Measurements from ENCODE around the gene MEF2D.

MEF2D gene

GRCh38 chr1:156524481-156524869 is 23.9 kb upstream of the MEF2D start:
- DNase-seq (ENCODE audit: low spot score) = no peak

- DNase-seq (ENCODE audit: low spot score) = no peak
Observed at GRCh38 chr1:156523801-156524480, 23.4 kb upstream of the MEF2D start.

- no peak for DNase-seq (ENCODE audit: low spot score)
Observed at GRCh38 chr1:156522443-156522970, 21.9 kb upstream of the MEF2D start.

- DNase-seq (ENCODE audit: low spot score) = no peak
Observed at GRCh38 chr1:156517748-156518147, 17.2 kb upstream of the MEF2D start.

- DNase-seq (ENCODE audit: low spot score) = no peak
Observed at GRCh38 chr1:156516821-156517220, 16.2 kb upstream of the MEF2D start.

GRCh38 chr1:156515956-156516355 is 15.4 kb upstream of the MEF2D start:
- no peak for DNase-seq (ENCODE audit: low spot score)

- DNase-seq (ENCODE audit: low spot score) = no peak
Observed at GRCh38 chr1:156513185-156513584, 12.6 kb upstream of the MEF2D start.

GRCh38 chr1:156511644-156512043 is 11.1 kb upstream of the MEF2D start:
- DNase-seq (ENCODE audit: low spot score) = no peak

- DNase-seq (ENCODE audit: low spot score) = peak; percentile 67
Observed at GRCh38 chr1:156510709-156511108, 10.1 kb upstream of the MEF2D start.

GRCh38 chr1:156509424-156510034 is 9.0 kb upstream of the MEF2D start:
- no peak for DNase-seq (ENCODE audit: low spot score)

- no peak for DNase-seq (ENCODE audit: low spot score)
Observed at GRCh38 chr1:156508955-156509234, 8.3 kb upstream of the MEF2D start.

- peak; percentile 63 for DNase-seq (ENCODE audit: low spot score)
Observed at GRCh38 chr1:156508205-156508954, 7.8 kb upstream of the MEF2D start.

GRCh38 chr1:156506450-156506849 is 5.9 kb upstream of the MEF2D start:
- no peak for DNase-seq (ENCODE audit: low spot score)

GRCh38 chr1:156505679-156506298 is 5.2 kb upstream of the MEF2D start:
- DNase-seq (ENCODE audit: low spot score) = no peak

GRCh38 chr1:156504821-156505678 is 4.5 kb upstream of the MEF2D start:
- DNase-seq (ENCODE audit: low spot score) = peak; percentile 98

- DNase-seq (ENCODE audit: low spot score) = no peak
Observed at GRCh38 chr1:156504438-156504813, 3.9 kb upstream of the MEF2D start.

GRCh38 chr1:156503698-156504437 is 3.3 kb upstream of the MEF2D start:
- DNase-seq (ENCODE audit: low spot score) = no peak

GRCh38 chr1:156502894-156503697 is 2.5 kb upstream of the MEF2D start:
- DNase-seq (ENCODE audit: low spot score) = peak; percentile 83

- no peak for DNase-seq (ENCODE audit: low spot score)
Observed at GRCh38 chr1:156502391-156502893, 1.9 kb upstream of the MEF2D start.

Measured in pons (tissue), 1 donor.